ENCODE data around the gene HUNK.

Gene HUNK

DNA sequence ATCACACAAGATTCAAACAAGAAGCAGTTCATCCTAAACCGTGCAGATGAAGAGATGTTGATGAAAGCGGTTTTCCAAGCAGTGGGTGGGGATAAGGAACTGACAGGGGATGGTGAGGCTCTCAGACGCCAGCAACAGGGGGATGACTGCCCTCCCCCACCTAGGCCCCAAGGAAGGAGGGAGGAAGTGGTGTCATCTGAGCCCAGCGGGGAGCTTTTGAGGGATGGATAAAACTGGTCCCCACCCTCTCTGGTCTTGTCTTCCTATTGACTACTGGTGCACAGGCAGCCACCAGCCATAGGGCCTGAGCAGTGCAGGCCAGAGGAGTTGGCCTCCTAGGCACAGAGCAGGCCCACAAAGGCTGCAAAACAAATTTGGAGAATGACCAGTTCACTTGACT, 175.5 kb downstream of the HUNK start:
- no peak overlapping the region for H3K4me3 ChIP-seq (replicated peaks; ENCODE audit: low read depth, low read length)
- no peaks in the 10 kb centered on the region for H3K27me3 ChIP-seq (replicated peaks; ENCODE audit: control insufficient read depth, insufficient read depth, low read length)
- no peak for DNase-seq (ENCODE audit: extremely low read depth, insufficient read length)
- no peaks in the 10 kb centered on the region for H3K36me3 ChIP-seq (ENCODE audit: control insufficient read depth, insufficient read depth, low read length)
- TF ChIP-seq, protein P1, sequence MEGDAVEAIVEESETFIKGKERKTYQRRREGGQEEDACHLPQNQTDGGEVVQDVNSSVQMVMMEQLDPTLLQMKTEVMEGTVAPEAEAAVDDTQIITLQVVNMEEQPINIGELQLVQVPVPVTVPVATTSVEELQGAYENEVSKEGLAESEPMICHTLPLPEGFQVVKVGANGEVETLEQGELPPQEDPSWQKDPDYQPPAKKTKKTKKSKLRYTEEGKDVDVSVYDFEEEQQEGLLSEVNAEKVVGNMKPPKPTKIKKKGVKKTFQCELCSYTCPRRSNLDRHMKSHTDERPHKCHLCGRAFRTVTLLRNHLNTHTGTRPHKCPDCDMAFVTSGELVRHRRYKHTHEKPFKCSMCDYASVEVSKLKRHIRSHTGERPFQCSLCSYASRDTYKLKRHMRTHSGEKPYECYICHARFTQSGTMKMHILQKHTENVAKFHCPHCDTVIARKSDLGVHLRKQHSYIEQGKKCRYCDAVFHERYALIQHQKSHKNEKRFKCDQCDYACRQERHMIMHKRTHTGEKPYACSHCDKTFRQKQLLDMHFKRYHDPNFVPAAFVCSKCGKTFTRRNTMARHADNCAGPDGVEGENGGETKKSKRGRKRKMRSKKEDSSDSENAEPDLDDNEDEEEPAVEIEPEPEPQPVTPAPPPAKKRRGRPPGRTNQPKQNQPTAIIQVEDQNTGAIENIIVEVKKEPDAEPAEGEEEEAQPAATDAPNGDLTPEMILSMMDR (IDR thresholded peaks at IDR 0.05; ENCODE audit: insufficient read depth, low read length, poor library complexity, severe bottlenecking): no peak
